Measurements from ENCODE around the gene VPS13C.

VPS13C gene, protein sequence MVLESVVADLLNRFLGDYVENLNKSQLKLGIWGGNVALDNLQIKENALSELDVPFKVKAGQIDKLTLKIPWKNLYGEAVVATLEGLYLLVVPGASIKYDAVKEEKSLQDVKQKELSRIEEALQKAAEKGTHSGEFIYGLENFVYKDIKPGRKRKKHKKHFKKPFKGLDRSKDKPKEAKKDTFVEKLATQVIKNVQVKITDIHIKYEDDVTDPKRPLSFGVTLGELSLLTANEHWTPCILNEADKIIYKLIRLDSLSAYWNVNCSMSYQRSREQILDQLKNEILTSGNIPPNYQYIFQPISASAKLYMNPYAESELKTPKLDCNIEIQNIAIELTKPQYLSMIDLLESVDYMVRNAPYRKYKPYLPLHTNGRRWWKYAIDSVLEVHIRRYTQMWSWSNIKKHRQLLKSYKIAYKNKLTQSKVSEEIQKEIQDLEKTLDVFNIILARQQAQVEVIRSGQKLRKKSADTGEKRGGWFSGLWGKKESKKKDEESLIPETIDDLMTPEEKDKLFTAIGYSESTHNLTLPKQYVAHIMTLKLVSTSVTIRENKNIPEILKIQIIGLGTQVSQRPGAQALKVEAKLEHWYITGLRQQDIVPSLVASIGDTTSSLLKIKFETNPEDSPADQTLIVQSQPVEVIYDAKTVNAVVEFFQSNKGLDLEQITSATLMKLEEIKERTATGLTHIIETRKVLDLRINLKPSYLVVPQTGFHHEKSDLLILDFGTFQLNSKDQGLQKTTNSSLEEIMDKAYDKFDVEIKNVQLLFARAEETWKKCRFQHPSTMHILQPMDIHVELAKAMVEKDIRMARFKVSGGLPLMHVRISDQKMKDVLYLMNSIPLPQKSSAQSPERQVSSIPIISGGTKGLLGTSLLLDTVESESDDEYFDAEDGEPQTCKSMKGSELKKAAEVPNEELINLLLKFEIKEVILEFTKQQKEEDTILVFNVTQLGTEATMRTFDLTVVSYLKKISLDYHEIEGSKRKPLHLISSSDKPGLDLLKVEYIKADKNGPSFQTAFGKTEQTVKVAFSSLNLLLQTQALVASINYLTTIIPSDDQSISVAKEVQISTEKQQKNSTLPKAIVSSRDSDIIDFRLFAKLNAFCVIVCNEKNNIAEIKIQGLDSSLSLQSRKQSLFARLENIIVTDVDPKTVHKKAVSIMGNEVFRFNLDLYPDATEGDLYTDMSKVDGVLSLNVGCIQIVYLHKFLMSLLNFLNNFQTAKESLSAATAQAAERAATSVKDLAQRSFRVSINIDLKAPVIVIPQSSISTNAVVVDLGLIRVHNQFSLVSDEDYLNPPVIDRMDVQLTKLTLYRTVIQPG (N-terminal part only)

DNA sequence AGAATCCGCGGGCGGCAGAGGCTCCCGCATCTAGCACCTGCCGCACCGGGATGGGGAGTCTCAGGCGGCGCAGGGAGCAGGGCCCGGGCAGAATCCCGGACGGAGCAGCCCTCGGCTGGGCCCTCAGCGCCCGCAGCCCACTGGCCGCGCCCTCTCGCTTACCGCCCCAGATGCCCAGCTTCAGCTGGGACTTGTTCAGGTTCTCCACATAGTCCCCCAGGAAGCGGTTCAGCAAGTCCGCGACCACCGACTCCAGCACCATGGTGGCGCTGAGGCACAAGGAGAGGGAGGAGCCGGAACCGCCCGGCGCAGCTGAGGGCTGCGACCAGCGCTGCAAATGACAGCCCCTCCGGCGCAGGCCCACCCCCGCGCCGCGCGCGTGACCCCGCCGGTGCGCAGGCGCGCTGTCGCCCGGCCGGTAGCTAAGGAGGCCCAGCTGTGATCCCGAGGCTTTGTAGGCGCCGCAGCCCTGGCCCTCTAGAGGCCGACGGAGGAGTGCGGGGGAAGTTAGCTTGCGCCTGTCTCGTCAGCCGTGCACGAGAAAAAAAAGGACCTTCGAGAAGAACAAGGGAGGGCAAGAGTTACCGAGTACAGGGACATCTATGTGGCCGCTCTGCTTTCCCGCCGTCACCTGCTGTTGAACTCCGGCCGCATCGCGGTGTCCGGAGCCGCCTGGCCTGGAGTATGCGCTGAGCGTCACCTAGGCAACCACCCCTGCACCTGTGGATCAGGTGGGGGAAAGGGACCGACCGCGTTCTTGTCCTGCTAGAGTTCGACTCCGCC is at the start of gene VPS13C:
VPS13C (minus strand) TSS at position 335 of the 783 bp plus-strand sequence; CDS start at position 262, 73 bp downstream.
- peak; percentile 87 for DNase-seq

- DNase-seq, result no peak
Observed at GRCh38 chr15:62109437-62109836, 49.2 kb upstream of the VPS13C start.

DNA sequence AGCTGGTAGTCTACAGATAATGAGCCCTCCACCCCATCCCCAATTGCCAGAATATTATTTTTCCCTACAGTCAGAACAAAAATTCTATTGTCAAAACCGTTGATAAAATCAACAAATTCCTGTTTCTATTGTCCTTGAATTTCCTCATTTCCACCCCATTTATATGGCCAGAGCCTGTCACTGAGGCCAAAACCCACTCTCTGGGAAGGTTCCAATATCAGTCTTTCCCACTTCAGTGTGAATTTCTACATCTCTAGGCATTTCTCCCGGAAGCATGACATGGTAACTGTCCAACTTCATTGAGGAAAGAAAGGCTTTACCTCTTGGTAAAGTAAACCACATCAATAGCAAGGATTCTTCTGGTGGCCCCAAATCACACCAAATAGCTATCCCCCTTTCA is 48.2 kb upstream of the VPS13C start:
- DNase-seq, result no peak

DNA sequence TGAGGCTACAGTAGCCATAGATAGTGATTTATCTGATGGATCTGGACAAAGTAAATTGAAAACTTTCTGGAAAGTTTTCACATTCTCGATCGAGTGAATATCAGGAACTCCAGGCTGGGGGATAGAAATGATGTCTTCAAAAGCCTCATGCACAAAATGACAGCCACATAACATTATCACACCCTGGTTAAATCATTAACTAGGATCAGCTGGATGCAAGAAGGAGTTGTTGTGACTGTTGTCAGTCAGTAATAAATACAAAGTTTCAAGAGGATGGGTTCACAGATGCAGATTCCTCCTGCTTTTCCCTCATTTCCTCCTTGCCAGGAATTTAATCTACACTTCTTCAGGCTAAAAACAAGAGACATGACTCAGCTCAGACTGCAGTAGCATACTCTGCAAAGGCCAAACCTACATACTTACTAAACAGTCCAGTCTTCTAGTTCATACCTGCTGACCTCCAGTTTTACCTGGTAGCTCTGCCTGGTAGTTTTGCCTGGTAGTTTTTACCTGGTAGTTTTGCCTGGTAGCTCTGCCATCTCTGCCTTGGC is 47.4 kb upstream of the VPS13C start:
- no peak for DNase-seq

- no peak for DNase-seq
Observed at GRCh38 chr15:62106096-62106495, 45.8 kb upstream of the VPS13C start.

DNA sequence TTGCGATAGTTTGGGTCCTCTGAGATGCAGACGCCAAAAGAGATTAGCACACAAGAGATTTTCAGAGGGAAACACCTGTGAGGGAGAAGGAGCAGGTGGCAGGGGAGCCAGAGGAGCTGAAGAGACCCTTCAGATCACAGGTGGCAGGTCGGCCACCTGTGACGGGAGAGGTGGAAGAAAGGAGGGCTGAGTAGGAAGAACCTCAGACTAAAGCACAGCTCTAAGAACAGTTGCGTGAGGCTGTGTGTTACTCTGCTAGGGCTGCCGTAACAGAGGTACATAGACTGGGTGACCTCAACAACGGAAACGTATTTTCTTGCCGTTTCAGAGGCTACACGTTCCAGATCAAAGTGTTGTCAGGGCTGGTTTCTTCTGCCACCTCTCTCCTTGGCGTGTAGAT is 45.0 kb upstream of the VPS13C start:
- DNase-seq, result no peak

DNA sequence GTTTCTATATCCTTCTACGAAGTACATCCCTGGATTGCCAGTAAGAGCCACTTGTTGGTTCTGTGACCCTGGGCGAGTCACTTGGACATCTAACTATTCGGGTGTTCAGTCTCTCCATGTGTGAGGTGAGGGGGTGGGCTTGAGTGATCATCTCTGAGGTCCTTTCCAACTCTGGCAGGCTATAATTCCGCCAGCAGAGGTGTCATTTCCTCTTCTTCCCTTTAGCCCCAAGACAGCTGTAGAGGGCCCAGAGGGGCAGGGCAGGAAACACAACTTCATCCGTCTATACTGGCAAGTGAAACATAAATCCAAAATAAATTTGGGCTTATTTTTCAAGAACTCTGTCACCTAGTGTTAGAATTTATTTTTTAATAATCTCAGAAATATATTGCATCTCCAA is 44.6 kb upstream of the VPS13C start:
- no peak for DNase-seq

DNA sequence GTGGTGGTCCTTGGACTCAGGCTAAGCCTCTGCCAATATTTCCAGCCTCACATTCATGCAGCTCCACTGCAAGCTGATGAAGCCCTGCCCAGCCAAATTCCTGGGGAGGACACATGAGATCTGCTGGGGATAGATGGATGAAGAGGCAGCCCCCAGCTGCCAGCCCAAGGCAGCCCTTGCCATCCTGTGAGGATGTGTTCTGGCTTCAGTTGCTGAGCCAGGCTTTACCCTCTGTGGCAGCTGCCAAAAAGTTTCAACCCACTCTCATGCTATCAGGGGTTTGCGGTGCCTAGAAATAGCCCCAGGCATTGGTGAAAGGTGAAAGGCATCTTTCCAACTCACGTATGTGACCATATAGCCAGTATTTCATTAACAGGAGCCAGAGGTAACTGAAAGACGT is 44.2 kb upstream of the VPS13C start:
- no peak for DNase-seq

DNA sequence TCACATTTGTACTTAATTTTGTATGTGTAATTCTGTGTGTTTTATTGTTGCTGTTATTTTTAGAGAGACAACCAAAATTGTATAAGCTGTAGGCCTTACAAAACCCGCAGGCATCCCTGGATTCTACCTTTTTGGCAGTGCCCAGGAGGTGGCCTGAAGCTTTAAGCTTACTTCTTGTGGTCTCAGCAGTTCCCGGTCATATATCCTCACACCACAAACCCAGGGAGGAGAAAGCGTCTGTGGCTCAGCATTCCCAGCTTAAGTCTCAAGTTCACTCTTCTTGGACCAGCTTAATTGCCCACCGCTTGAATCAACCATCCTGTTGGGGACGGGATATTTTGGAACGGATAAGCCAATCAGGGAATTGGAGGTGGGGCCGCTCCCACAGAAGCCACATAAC is 43.2 kb upstream of the VPS13C start:
- no peak for DNase-seq

GRCh38 chr15:62099094-62099601 is 38.9 kb upstream of the VPS13C start:
- DNase-seq, result no peak

GRCh38 chr15:62094388-62094787 is 34.1 kb upstream of the VPS13C start:
- no peak for DNase-seq

- no peak for DNase-seq
Observed at GRCh38 chr15:62093809-62094208, 33.6 kb upstream of the VPS13C start.

DNA sequence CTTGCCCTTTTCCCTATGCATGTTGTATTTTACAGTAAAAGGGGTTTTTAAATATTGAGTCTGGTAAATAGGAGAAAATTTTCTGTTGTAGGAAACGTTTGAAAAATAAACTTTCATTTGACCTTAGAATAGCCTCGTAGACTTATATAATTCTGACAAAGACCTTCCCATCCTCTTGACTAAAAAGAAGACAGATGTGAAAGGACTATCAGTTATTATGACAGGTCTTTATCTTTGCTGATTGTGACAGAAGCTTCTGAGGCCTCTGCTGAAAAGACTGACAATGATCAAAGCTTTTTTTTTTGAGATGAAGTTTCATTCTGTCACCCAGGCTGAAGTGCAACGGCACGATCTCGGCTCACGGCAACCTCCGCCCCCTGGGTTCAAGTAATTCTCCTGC is 30.7 kb upstream of the VPS13C start:
- no peak for DNase-seq

GRCh38 chr15:62089616-62090015 is 29.4 kb upstream of the VPS13C start:
- DNase-seq, result no peak

DNA sequence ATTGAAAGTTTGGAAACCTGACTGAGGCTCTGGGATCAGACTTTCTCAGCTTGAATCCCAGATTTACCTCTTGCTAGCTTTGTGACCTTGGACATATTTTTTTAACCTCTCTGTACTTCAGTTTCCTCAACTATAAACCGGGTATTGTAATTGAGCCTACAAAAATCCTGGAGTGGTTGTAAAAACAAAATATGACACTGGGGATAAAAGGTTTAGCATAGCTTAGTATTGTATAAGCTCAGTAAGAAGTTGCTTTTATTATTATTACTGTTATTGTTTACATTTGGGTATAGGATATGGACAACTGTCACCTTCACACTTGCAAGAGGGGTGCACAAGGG is 28.1 kb upstream of the VPS13C start:
- DNase-seq, result no peak

DNA sequence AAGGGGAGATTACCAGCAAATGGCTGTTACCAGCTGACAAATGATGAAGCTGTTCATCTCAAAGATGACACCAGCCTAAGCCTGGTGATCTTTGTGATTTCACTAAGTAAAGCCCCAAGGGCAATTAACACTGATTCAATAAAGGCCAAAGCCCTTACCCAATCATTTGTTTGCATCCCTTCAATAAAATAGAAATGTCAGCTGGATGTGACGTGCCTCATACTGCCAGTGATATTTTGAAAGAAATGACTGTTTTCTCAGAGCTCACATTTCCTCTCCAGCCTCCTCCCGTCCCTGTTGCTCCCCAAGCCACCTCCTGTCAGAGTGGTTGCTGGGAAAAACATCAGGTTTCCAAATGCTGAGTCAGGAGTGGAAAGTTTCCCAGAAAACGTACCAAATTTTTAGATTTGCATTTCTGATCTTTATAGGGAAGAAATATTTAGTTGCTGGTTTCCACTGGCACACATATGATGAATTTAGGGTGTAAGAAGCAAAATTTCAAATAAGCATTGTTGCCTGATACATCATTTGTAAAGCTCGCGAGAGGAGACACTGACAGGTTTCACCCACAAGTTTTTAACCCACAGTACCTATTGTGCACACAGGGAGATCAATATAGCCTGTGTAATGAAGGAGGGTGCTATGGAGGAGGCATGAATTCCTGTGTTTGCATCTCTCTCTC is 27.6 kb upstream of the VPS13C start:
- DNase-seq, result no peak

DNA sequence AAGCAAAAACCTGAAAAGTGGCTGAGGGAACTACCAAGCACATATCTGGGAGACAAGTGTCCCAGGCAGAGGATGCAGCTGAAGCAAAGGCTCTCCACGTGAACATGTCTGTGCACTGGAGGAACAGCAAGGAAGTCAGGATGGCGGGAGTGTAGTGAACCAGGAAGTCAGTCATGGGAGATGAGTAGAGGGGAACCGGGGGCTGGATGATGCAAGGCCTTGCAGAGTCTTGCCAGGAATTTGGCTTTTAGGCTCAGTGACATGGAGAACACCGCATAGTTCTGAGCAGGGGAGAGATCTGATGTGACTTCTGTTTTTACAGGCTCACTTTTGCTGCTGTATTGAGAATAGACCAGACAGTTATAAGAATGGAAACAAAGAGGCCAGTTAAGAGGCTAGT is 25.5 kb upstream of the VPS13C start:
- no peak for DNase-seq

DNA sequence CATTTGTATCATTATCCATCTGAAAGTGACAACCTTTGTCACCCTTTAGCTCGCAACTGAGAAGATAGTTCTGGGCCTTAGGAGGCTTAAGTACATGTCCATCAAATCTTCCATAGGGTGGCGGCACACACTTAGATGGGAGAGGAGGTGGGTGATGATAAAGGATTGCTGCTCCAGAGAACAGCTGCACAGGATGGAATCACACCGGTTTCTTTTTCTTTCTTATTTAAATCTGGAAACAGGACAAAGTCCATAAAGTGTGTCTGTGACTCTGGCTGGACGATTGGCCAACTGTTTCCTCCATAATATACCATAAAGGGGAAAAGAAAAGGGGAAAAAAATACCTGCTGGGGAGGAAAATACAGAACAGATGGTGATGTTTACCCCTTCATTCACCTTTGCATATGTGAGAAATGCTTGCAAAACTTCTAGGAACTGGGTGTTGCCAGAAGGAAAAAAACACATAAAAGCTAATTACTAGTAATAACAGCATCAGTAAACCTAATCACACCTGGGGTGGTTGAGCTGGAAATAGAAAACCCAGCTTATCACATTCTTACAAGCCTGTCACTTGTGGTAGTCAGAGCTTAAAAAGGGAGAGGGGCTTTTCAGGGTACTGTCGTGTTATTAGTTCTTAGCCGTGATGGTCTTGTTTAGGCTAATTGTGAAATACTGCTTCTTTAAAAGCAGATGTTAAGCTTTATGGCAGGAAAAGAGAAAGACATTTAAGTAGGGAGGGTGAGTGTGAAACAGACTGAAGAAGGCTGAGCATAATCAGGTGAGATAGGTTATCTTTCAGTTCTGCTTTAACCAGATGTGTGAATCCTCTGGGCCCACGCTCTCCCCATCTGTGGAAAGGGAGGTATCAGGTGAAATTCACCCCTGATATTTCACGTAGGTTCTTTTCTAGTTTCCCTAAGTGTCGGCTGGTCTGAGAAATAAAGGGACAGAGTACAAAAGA is 23.2 kb upstream of the VPS13C start:
- no peak for DNase-seq

- DNase-seq, result no peak
Observed at GRCh38 chr15:62079594-62079993, 19.3 kb upstream of the VPS13C start.

All from stimulated activated CD4-positive, alpha-beta T cell treated with anti-CD3 and anti-CD28 coated beads, Interleukin-4, amount 100 ng/mL, for 1 hour (primary cell).